ENCODE data around the gene EEA1.

EEA1 gene

DNA sequence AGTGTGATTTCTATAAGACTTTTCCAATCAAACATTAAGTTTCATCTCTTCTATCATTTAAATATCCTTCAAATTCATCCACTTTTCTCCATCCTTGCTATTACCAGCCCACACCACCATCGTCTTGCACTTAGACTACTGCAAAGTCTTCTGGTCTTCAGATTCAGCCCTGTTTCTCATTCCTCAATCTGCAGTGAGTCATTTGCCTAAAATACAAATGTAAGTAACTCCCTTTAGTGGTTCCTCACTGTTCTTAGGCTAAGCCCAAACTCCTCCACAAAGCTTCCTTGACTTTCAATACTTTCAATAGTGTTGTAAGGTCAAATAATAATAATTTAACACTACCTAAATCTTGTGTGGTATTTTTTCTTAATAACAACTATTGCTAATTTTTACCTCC is 143.1 kb downstream of the EEA1 start:
- Mint-ChIP-seq H3K4me3 (no peak overlapping the region), H3K36me3 (ENCODE audit: low read depth) (peaks cover 19% of the 10 kb centered on the region), H3K27ac (no peak overlapping the region), H3K27me3 (ENCODE audit: low read depth) (no peaks in the 10 kb centered on the region), H3K9me3 (peaks cover 9% of the 10 kb centered on the region), H3K4me1 (ENCODE audit: low read depth) (peaks cover 5% of the 10 kb centered on the region)
- DNase-seq (ENCODE audit: low spot score), result no peak

DNA sequence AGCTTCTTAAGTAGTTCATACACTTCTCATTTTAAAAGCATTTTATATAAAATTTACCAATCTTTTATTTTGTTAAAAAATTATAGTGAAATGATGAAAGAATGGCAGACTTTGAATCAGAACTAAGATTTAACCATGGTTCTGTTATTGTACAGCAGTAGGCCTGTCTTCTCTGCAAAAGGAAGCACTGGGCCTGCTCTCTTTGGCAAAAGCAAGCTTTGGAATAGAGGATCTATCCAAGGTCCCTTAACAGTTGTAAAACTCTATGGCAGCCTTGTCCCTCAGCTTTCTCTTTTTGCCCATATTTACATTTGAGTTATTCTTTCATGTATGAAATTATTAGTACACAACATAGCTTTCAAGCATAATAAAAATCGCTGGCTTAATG is 143.5 kb downstream of the EEA1 start:
- H3K4me1 Mint-ChIP-seq (ENCODE audit: low read depth), result peaks cover 5% of the 10 kb centered on the region
- H3K27me3 Mint-ChIP-seq (ENCODE audit: low read depth), result no peaks in the 10 kb centered on the region
- no peak for DNase-seq (ENCODE audit: low spot score)
- H3K4me3 Mint-ChIP-seq, result no peak overlapping the region
- H3K36me3 Mint-ChIP-seq (ENCODE audit: low read depth), result peaks cover 14% of the 10 kb centered on the region
- H3K9me3 Mint-ChIP-seq, result peaks cover 4% of the 10 kb centered on the region
- no peak overlapping the region for H3K27ac Mint-ChIP-seq

DNA sequence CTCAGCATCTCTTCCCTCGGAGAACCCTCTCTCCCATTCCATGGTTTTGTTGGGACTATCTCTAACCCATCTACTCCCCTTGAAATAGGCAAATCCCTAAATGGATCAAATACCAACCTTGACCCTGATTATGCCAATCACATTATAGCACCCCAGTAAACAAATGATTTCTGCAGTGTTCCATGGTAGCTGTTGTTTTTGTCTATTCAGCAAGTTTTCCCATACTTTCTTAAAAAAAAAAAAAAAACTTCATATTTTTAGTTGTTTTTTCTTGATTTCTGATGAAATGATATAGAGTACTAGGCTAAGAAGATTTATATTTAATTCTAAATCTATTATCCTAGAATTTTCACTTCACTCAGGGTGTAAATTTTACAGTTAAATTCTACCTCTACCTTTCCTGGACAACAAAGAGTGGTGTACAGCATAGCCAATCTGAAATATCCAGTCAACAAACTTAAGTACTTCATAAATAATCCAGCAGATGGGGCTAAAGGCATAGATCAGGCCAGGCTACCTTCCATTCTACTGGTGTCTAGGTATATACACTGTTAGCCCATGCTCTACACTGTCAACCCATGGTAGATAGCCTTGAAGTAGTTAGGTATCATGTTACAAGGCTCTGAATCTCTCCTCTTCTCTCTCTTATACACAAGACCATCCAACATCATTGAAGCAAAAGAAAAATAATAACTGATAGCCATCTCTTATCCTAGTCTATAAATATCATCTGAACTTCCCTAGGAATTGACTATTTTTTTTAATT is 144.1 kb downstream of the EEA1 start:
- H3K36me3 Mint-ChIP-seq (ENCODE audit: low read depth), result peaks cover 11% of the 10 kb centered on the region
- H3K27ac Mint-ChIP-seq, result no peak overlapping the region
- H3K27me3 Mint-ChIP-seq (ENCODE audit: low read depth), result no peaks in the 10 kb centered on the region
- DNase-seq (ENCODE audit: low spot score), result peak; percentile 11
- no peaks in the 10 kb centered on the region for H3K9me3 Mint-ChIP-seq
- peaks cover 5% of the 10 kb centered on the region for H3K4me1 Mint-ChIP-seq (ENCODE audit: low read depth)
- H3K4me3 Mint-ChIP-seq, result no peak overlapping the region

DNA sequence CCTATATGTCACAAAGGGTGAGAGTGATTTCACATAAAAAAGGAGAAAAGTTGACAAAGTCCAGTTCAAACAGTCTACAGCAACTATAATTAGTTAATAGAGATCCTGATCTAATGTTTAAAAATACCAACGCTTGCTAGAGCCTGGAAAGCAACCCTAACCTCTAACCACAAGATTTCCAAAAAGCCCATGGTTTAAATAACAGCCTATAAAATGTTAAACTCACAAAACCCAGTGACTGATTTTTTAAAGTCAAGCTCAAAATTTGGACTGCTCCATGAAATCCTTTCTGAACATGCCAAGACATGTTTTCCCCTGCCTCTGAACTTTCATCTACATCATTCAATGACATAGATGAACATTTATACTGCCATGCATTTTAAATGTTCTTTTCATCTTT is 144.7 kb downstream of the EEA1 start:
- DNase-seq (ENCODE audit: low spot score), result no peak
- Mint-ChIP-seq H3K27me3 (ENCODE audit: low read depth) (no peaks in the 10 kb centered on the region), H3K4me1 (ENCODE audit: low read depth) (peaks cover 5% of the 10 kb centered on the region), H3K4me3 (no peak overlapping the region), H3K9me3 (no peaks in the 10 kb centered on the region), H3K27ac (no peak overlapping the region), H3K36me3 (ENCODE audit: low read depth) (peaks cover 7% of the 10 kb centered on the region)

DNA sequence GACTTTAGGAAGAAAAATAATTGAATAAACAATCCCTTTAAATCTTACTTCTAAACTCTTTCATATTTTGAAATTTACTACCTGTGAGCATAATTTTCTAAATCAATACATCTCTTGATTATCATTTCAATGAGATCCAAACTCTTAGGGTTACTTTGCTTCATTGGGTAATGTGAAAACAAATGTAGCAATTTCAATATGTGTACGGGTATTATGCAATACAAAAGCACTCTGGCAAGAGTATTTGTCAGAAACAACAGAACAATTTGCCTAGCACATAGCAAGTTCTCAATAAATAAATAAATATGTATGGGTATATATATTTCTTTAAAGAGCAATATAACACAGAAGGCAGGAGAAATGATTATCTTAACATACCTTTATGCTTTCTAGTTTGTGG is 149.2 kb downstream of the EEA1 start:
- H3K9me3 Mint-ChIP-seq, result no peaks in the 10 kb centered on the region
- no peaks in the 10 kb centered on the region for H3K27me3 Mint-ChIP-seq (ENCODE audit: low read depth)
- no peak overlapping the region for H3K4me3 Mint-ChIP-seq
- no peak for DNase-seq (ENCODE audit: low spot score)
- H3K4me1 Mint-ChIP-seq (ENCODE audit: low read depth), result peaks cover 3% of the 10 kb centered on the region
- H3K27ac Mint-ChIP-seq, result no peak overlapping the region
- H3K36me3 Mint-ChIP-seq (ENCODE audit: low read depth), result peaks cover 14% of the 10 kb centered on the region

DNA sequence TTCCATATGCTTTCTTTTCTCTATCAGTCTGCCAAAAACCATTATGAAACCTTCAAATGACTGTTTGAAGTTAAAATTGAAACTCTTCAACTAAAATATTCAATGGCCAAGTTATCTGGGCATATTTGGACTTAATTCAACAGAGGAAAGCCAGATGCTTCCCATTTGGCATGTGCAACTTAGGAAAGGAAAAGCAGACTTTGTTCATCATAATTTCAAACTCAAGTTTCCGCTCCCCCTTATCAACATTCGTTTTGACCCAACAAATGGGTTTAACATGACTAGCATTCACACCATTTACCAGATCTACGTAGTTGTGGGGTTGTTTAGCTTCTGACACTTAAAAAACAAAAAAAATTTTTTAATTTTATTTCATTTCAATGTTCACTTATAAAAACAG is 150.6 kb downstream of the EEA1 start:
- no peak for DNase-seq (ENCODE audit: low spot score)
- H3K27me3 Mint-ChIP-seq (ENCODE audit: low read depth), result no peaks in the 10 kb centered on the region
- no peaks in the 10 kb centered on the region for H3K9me3 Mint-ChIP-seq
- no peak overlapping the region for H3K27ac Mint-ChIP-seq
- peaks cover 14% of the 10 kb centered on the region for H3K36me3 Mint-ChIP-seq (ENCODE audit: low read depth)
- no peaks in the 10 kb centered on the region for H3K4me1 Mint-ChIP-seq (ENCODE audit: low read depth)
- H3K4me3 Mint-ChIP-seq, result no peak overlapping the region

DNA sequence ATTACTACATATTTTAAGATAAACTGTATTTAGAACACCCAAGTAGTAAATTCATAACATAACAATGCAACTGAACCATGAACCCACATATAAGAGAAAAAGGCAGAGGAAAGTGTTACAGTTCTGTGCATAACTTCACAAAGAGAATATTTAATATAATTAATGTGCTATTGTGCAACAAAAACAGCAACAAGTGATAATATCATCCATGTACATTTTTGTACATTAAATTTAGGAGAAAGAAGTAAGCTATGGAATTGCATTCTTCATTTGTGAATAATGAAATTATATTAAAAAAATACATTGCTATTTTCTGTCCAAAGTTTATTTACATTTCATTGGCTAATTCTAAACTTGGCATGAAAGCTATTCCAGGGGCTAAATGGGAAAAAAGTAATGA is 153.7 kb downstream of the EEA1 start:
- H3K27me3 Mint-ChIP-seq (ENCODE audit: low read depth), result no peaks in the 10 kb centered on the region
- H3K27ac Mint-ChIP-seq, result no peak overlapping the region
- H3K4me1 Mint-ChIP-seq (ENCODE audit: low read depth), result peaks cover 7% of the 10 kb centered on the region
- H3K9me3 Mint-ChIP-seq, result no peaks in the 10 kb centered on the region
- peaks cover 11% of the 10 kb centered on the region for H3K36me3 Mint-ChIP-seq (ENCODE audit: low read depth)
- H3K4me3 Mint-ChIP-seq, result no peak overlapping the region
- DNase-seq (ENCODE audit: low spot score), result no peak

DNA sequence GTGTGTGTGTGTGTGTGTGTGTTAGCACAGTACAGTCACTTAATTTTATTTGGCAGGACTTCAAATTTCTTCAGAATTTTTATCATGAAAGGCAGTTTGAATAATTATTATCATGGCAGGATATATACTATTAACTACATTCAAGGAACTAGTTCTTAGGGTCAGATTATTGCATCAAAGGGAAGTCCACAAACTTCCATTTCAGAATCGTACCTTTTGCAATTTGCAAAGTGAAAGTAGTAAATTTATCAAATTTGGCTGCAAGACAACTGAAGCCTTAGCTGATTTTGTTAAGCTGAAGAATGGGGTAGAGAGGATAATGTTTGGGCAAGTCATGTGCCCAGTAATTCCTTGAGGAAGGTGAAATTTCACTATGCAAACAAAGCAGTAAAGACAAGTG is 158.1 kb downstream of the EEA1 start:
- no peak overlapping the region for H3K27ac Mint-ChIP-seq
- no peak for DNase-seq (ENCODE audit: low spot score)
- no peak overlapping the region for H3K4me3 Mint-ChIP-seq
- no peaks in the 10 kb centered on the region for H3K9me3 Mint-ChIP-seq
- peaks cover 20% of the 10 kb centered on the region for H3K4me1 Mint-ChIP-seq (ENCODE audit: low read depth)
- H3K27me3 Mint-ChIP-seq (ENCODE audit: low read depth), result no peaks in the 10 kb centered on the region
- no peaks in the 10 kb centered on the region for H3K36me3 Mint-ChIP-seq (ENCODE audit: low read depth)

DNA sequence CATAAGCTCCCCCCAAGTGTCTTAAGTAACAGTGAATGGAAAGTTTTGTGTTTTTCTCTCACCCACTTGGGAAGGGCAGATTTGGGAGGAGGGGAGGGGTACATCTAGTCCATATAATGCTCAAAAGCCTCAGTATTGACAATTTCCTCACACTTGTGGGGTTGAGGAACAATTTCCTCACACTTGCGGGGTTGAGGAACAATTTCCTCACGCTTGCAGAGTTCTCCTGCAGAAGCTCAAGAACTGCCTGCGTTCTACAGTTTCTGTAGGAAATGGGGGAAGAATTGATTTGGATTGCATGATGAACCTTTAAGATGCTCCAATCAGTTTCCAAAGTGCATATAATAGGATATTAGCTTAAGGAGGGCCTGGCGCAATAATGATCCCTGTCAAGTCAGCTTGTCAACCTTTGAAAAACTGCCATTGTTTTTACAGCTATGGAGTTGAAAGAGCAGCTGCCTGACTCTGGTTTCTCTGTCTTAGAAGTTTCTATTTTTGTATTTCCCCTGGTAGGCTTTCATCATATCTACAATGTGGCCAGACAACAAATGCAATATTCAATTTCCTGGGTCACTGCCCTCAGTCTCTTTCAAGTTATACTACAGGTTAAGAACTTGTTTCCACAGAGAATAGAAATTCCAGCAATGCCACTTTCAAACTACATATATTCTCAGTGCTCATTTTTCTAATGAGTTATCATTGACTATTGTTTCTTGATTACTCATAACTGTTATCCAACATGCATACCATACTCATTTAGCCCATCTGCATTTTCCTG is 159.8 kb downstream of the EEA1 start:
- Mint-ChIP-seq H3K27me3 (ENCODE audit: low read depth) (no peaks in the 10 kb centered on the region), H3K4me3 (peak overlapping the region; percentile 14), H3K4me1 (ENCODE audit: low read depth) (peaks cover 20% of the 10 kb centered on the region), H3K36me3 (ENCODE audit: low read depth) (no peaks in the 10 kb centered on the region), H3K9me3 (no peaks in the 10 kb centered on the region), H3K27ac (no peak overlapping the region)
- DNase-seq (ENCODE audit: low spot score), result no peak

DNA sequence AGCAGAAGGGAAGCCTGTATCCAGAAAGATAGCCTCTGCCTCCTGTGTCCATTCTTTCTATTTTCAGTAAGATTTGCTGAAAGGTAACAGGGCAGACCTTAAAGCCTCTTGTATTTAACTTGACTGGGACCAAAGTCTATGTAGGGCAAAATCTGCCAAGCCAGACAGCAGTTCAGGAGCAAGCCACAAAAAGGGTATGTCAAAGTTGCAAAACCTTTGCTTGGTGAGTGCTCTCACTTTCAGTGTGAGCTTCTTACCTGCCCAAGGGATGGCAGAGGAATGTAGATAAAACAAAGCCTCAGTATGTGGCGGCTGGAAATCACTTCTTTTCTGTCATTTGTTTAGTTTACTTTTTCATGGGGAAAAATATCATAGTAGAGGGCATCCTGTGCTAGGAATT is 163.2 kb downstream of the EEA1 start:
- H3K36me3 Mint-ChIP-seq (ENCODE audit: low read depth), result no peaks in the 10 kb centered on the region
- H3K4me1 Mint-ChIP-seq (ENCODE audit: low read depth), result peaks cover 15% of the 10 kb centered on the region
- no peak for DNase-seq (ENCODE audit: low spot score)
- no peak overlapping the region for H3K4me3 Mint-ChIP-seq
- H3K27ac Mint-ChIP-seq, result no peak overlapping the region
- H3K9me3 Mint-ChIP-seq, result no peaks in the 10 kb centered on the region
- peaks cover 3% of the 10 kb centered on the region for H3K27me3 Mint-ChIP-seq (ENCODE audit: low read depth)

DNA sequence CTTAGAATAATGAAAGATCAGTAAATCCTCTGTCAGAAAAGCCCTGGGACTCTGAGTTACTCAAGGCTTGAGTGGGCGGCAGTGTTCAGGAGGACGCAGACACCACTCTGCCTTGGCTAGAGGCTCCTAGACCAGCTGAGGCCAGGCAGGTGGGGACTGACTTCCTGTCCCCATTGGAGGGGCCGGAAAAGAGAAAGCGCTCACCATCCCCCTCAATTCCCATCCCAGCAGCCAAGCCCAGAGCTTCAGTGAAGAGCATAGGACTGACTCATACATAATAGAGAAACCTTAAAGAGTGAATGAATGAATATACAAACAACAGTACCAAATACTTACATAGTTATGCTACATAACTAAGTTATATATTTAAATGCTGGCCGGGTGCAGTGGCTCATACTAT is 164.3 kb downstream of the EEA1 start:
- no peak for DNase-seq (ENCODE audit: low spot score)
- H3K4me1 Mint-ChIP-seq (ENCODE audit: low read depth), result peaks cover 11% of the 10 kb centered on the region
- no peaks in the 10 kb centered on the region for H3K36me3 Mint-ChIP-seq (ENCODE audit: low read depth)
- peaks cover 3% of the 10 kb centered on the region for H3K27me3 Mint-ChIP-seq (ENCODE audit: low read depth)
- no peak overlapping the region for H3K27ac Mint-ChIP-seq
- H3K9me3 Mint-ChIP-seq, result no peaks in the 10 kb centered on the region
- no peak overlapping the region for H3K4me3 Mint-ChIP-seq

DNA sequence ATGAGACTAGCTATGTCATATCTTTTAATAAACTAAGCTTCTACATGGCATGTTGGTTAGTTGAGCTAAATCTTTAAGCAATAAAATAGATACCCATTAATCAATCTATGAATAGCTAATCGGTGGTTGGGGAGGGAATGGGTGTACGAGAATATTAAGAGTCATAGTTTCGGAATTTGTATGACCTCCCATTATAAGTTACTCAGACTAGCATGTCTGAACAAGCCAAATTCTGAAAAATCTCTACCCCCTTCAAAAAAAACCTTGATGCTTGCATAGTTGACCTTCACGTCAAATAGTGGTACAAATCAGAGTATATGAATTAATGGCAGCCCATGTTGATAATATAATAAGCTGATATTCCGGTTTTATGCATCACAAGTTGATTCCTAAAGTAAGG is 166.3 kb downstream of the EEA1 start:
- H3K27ac Mint-ChIP-seq, result no peak overlapping the region
- no peak overlapping the region for H3K4me3 Mint-ChIP-seq
- no peaks in the 10 kb centered on the region for H3K9me3 Mint-ChIP-seq
- H3K36me3 Mint-ChIP-seq (ENCODE audit: low read depth), result no peaks in the 10 kb centered on the region
- DNase-seq (ENCODE audit: low spot score), result no peak
- H3K27me3 Mint-ChIP-seq (ENCODE audit: low read depth), result peaks cover 12% of the 10 kb centered on the region
- H3K4me1 Mint-ChIP-seq (ENCODE audit: low read depth), result no peaks in the 10 kb centered on the region

DNA sequence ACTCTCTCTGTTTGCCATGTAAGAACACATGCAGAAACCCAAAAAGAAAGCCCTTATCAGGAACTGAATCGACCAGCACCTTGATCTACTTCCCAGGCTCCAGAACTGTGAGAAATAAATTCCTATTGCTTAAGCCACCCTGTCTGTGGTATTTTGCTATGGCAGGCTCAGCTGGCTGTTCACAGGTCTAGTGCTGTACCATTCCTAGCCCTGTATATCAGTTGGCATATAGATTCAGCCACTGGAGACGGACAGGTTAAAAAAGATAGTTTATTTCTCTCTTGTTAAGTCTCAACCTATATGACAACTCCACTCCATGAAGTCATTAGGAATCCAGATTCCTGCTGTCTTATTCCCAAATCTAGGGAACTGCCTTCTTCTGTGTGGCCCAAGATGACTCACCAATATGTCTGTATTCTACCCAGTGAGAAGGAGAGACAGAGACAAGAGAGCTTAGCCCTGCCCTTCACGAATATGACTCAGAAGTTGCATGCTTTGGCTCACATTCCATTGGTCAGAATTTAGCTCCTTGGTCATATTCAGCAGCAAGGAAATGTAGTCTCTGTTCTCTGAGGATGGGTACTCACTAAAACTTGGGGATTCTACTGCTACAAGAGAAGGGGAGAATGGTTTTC is 169.3 kb downstream of the EEA1 start:
- no peaks in the 10 kb centered on the region for H3K4me1 Mint-ChIP-seq (ENCODE audit: low read depth)
- no peaks in the 10 kb centered on the region for H3K9me3 Mint-ChIP-seq
- H3K36me3 Mint-ChIP-seq (ENCODE audit: low read depth), result no peaks in the 10 kb centered on the region
- DNase-seq (ENCODE audit: low spot score), result no peak
- H3K4me3 Mint-ChIP-seq, result no peak overlapping the region
- peaks cover 21% of the 10 kb centered on the region for H3K27me3 Mint-ChIP-seq (ENCODE audit: low read depth)
- H3K27ac Mint-ChIP-seq, result no peak overlapping the region

DNA sequence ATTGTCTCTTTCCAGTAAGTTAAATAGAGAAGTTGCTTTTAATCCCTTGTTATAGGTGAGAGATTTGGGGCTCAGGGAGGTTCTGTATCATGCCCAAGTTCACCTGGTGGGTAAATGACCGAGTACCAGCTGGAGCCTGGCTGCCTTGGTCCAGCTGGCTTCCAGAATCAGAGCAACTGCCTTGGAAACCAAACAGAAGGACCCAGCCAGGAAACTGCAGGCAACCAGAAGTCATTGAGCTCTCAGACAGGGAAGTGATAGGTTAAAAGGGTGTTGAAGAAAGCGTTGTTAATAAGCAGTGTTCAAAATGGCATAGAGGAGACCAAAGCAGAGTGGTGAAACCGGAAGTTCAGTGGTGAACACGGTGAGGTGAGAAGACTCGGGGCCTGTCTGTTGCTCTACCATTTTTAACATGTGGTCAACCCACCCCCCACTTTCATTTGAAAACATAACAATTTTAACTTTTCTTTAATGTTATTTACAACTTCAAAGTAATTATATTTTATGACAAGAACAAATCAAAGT is 171.4 kb downstream of the EEA1 start:
- Mint-ChIP-seq H3K36me3 (ENCODE audit: low read depth) (no peaks in the 10 kb centered on the region), H3K27ac (no peak overlapping the region), H3K4me3 (no peak overlapping the region), H3K9me3 (no peaks in the 10 kb centered on the region), H3K27me3 (ENCODE audit: low read depth) (peaks cover 27% of the 10 kb centered on the region), H3K4me1 (ENCODE audit: low read depth) (no peaks in the 10 kb centered on the region)
- DNase-seq (ENCODE audit: low spot score), result no peak

Measured in T-helper 2 cell treated with Interferon-gamma antibody and Interleukin-4, amounts not matched to agents 5 μg/mL and 100 μg/mL, for 36 hours (primary cell).